ENCODE results near the gene GPSM3.
"Not testable (repeated sequence)": the region's sequence is repeated elsewhere in the genome, so short reads cannot be mapped to it uniquely, and the experiment has no call there.

GPSM3 gene, protein sequence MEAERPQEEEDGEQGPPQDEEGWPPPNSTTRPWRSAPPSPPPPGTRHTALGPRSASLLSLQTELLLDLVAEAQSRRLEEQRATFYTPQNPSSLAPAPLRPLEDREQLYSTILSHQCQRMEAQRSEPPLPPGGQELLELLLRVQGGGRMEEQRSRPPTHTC

GRCh38 chr6:32192608-32193039 is at the start of gene GPSM3:
GPSM3 (minus strand) TSS chr6:32192643; CDS start chr6:32192513, 130 bp downstream.
- DNase-seq (ENCODE audit: low read depth), result no peak

DNA sequence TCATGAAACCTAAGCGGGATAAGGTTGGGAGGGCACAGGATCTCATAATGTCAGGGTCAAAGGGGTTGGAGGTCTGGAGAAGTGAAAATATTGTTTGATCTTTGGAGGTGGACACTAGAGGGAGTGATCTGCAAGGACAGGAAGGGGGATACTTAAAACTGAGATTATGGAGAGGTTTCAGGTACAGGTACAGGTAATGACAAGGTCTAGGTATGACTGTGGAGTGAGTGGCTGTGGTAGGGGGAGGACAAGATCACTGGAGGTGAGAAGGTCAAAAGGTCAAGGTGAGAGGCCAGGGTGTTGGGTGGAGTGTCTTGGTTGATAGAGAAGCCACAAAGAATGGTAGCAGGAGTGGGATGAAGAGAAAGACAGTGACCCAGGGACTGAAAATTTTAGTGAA is 48.2 kb upstream of the GPSM3 start:
- no peak for DNase-seq (ENCODE audit: low read depth)

- DNase-seq (ENCODE audit: low read depth), result no peak
Observed at GRCh38 chr6:32239462-32239861, 47.0 kb upstream of the GPSM3 start.

- no peak for DNase-seq (ENCODE audit: low read depth)
Observed at GRCh38 chr6:32234934-32235333, 42.5 kb upstream of the GPSM3 start.

DNA sequence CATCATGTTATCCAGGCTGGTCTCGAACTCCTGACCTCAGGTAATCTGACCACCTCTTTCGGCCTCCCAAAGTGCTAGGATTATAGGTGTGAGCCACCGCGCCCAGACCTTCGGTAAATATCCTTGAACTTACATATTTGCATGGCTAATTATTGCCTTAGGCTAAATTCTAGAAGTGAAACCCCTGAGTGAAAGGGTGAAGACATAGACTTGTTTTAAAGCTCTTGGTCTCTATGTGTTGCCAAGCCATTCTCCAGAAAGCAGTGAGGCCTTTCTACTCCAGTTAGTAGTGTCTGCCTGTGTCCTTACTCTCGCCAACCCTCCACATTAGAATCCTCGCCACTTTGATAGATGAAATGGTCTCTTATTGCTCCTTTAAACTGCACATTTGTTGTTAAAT is 34.0 kb upstream of the GPSM3 start:
- no peak for DNase-seq (ENCODE audit: low read depth)

DNA sequence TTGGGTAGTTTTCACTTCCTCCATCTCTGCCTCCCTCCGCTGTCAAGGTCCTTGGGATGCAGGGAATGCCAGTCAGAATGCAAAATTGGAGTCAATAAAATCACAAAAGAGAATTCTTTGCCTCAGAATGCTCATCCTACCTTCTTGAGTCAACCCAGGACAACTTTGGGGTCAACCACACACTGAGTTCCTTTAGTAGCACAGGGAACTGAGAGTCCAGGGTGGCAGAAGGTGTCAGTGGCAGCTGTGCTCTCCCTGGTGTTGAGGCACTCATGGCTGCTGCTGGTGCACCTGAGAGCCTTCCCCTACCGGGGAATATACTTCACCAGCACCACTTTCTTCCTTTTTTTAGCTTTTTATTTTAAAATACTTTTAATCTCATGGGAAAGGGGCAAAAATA is 32.3 kb upstream of the GPSM3 start:
- no peak for DNase-seq (ENCODE audit: low read depth)

- DNase-seq (ENCODE audit: low read depth), result no peak
Observed at GRCh38 chr6:32223258-32224235, 31.1 kb upstream of the GPSM3 start, which contains the start of gene NOTCH4. NOTCH4 (minus strand) TSS chr6:32224067; CDS start chr6:32223928, 139 bp downstream.

DNA sequence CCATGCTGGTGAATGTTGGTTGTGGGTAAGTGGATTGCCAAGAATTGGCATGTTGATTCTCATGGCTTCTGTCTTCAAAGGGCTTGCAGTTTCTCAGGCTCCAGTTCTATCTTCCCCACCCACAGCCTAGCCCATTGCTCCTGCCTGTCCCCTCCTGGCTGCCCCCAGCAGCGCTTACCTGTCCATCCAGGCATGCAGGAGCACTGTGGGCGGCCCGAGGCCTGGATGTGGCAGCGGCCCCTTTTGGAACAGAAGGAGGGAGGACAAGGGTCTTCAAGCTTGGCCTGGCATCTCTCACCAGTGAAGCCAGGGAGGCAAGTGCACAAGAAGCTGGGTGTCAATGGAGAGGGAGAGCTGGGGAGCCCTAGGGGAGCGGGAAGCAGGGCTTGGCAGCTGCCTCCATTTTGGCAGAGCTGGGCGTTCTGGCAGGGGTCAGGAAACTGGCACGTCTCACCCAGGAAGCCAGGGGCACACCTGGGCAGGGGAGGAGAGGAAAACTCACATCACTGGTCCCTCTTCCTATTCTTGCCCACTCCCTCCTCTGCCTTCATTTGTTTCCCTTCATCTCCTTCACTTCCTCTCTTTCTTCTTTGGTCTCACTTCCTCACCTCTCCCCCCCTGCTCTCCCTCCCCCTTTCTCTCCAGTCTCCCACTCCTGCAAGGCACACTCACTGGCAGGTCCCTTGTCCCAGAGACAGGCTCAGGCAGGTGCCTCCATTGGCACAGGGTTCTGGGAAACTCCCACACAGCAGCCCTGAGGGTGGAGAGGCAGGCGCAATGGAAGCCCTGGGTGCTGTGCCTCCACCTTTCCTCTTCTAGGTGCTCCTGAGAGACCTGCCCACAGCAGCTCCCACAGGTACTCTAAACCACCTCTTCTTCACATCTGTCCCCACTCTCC is 30.1 kb upstream of the GPSM3 start:
- DNase-seq (ENCODE audit: low read depth), result no peak

GRCh38 chr6:32220021-32220420 is 27.6 kb upstream of the GPSM3 start:
- no peak for DNase-seq (ENCODE audit: low read depth)

GRCh38 chr6:32218167-32218566 is 25.7 kb upstream of the GPSM3 start:
- DNase-seq (ENCODE audit: low read depth), result no peak

DNA sequence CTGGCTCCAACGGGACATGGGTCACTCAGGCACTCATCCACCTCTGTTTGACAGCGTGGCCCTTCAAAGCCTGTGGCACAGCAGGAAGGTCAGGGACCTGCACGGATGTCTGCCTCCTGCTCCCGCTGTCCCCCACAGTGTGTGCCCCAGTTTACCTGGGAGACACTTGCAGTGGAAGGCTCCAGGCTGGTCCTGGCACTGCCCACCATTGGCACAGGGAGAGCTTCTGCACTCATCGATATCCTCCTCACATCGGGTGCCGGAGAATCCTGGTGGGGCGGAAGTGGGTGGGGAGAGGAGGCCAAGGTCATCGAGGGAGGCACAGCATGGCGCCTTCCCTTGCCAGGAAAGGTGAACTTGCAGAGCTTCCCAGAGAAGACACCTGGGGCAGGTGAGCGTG is 24.6 kb upstream of the GPSM3 start:
- DNase-seq (ENCODE audit: low read depth), result no peak

DNA sequence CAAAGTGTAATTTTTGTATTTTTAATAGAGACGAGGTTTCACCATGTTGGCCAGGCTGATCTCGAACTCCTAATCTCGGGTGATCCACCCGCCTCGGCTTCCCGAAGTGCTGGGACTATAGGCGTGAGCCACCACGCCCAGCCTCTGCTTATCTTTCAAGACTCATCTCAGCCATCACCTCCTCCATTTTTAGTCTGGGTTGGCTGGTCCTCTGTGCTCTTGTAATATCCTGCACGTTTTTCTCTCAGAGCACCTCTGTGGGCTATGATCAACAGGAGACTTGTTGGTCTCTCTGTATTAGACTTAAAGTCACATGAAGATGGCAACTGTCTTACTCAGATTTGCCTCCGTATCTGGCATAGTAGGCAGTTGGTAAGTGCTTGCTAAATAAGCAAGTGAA is 23.8 kb upstream of the GPSM3 start:
- DNase-seq (ENCODE audit: low read depth), result no peak

- DNase-seq (ENCODE audit: low read depth), result no peak
Observed at GRCh38 chr6:32215617-32216016, 23.2 kb upstream of the GPSM3 start.

- DNase-seq (ENCODE audit: low read depth), result no peak
Observed at GRCh38 chr6:32214126-32214525, 21.7 kb upstream of the GPSM3 start.

DNA sequence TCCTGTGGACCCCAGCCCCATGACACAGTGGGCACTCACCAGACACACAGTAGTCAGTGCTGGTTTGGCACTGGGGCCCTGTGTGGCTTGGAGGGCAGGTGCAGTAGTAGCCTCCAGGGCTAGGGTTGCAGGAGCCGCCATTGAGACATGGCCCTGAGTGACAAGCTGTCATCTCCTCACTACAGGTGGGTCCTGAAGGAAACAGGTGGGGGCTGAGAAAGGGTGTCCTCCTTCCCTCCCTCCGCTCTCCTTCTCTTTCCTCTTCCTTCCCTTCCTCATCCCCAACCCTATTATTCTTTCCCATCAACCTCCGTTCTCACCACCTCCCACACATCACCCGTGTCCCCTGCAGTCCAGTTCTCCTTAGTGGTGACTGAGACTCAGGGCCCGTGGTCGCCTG is 21.2 kb upstream of the GPSM3 start:
- no peak for DNase-seq (ENCODE audit: low read depth)

DNA sequence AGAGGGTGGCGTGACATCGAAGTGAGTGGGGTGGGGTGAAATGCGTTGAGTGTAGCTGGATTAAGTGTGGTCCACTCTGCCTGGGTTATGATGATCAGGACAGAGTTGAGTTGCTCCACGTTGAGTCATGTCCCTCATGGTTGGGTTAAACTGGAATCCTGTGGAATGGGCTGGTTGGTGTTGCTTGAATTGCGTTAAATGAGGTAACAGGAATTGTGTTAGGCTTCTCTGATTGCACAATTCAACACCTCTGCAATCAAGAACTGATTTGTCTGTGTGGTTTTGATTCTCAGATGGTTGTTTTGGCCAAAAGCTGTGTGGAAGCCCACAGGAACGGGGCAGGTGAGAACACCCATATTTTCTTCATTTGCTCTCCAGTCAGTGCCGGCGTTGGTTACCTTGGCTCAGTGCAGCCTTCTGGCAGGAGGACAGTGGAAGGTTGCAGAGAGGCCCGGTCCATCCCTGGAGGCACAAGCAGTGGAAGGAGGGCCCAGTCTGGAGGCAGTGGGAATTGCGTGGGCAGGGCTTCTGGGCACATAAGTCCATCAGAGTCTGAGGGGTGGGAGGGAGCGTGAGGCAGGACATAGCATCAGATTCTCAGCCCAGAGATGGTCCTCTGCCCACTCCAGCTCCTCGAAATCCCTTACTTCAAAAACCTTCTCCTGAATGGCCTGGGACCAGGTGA is 19.8 kb upstream of the GPSM3 start:
- no peak for DNase-seq (ENCODE audit: low read depth)

GRCh38 chr6:32211432-32211831 is 19.0 kb upstream of the GPSM3 start:
- DNase-seq (ENCODE audit: low read depth), result not testable (repeated sequence)

DNA sequence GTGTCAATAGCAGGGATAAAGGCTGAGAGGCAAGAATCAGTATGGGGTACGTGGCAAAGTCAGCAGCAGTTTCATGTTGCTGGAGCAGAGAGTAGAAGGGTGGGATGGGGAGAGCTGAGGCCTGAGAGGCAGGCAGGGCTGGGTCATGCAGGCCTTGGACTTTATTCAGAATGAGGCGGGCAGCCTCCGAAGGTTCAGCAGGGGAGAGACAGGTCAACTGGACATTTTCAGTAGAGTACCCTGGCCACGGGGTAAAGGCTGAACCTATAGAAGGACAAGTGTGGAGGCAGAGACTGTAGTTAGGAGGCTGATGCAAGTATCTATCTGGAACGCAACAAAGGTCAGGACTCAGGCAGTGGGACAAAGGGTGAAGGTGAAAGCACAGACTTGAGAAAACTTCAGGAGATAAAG is 17.8 kb upstream of the GPSM3 start:
- no peak for DNase-seq (ENCODE audit: low read depth)

DNA sequence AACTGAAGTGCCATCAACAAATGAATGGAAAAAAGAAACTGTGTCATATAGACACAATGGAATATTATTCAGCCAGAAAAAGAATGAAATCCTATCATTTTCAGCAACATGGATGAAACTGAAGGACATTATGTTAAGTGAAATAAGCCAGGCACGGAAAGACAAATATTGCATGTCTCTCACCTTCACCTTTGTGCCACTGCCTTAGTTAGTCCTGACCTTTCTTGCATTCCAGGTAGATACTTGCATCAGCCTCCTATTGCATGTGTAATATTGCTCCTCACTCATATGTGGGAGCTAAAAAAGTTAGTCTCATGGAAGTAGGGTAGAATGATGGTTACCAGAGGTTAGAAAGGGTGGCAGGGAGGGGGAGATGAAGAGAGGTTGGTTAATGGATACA is 16.6 kb upstream of the GPSM3 start:
- DNase-seq (ENCODE audit: low read depth), result no peak

DNA sequence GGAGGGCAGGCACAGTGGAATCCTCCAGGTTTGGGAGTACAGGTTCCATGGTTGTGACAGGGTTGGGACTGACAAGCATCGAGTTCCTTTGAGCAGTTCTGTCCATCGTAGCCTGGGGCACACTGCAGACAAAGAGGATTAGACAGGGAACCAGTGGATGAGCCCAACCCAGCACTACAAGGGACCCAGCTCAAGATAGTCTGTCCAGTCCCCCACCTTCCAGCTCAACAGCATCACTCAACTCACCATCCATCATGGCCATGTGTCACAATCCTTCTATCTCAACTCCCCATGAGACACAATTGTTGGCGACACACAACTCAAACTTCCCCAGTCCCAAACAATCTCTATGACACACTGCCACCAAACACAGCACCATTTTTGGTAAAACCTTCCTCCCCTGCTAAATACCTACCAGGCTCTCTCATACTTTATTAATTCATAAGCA is 11.8 kb upstream of the GPSM3 start:
- DNase-seq (ENCODE audit: low read depth), result no peak

GRCh38 chr6:32203426-32204267 is 11.2 kb upstream of the GPSM3 start:
- no peak for DNase-seq (ENCODE audit: low read depth)

Data from fibroblast of the conjunctiva (primary cell).